K562 (cell line): Measurements from ENCODE around the gene EVI5L. TPM values are rescaled to one million over a fixed set of nuclear protein-coding genes. Genes with fewer than 3 reads are reported as not detected.

ENCODE experiments used
- CCNT2 ChIP-seq: IDR thresholded peaks from 2 replicates; pipeline ENCODE4 v1.6.1; 2011; ENCODE audit warnings: borderline replicate concordance, low read depth, mild to moderate bottlenecking, moderate library complexity, mixed read lengths, low read length; ENCODE audit not compliant: insufficient read length; ENCODE audit errors: extremely low read depth
- CLOCK ChIP-seq: fragments of 250-450 bp; sonication (Bioruptor Pico); IDR thresholded peaks from 2 replicates; pipeline ENCODE4 v1.4.0; 2020; ENCODE audit warnings: mild to moderate bottlenecking, moderate library complexity, borderline replicate concordance
- CTCFL ChIP-seq: IDR thresholded peaks from 2 replicates; pipeline ENCODE4 v1.6.1; 2011; ENCODE audit warnings: borderline replicate concordance, low read depth, mild to moderate bottlenecking, moderate library complexity, low read length; ENCODE audit not compliant: insufficient read depth, poor library complexity, severe bottlenecking
- DPF2 ChIP-seq: fragments of 450-650 bp; IDR thresholded peaks from 2 replicates; pipeline ENCODE4 v1.6.1; 2016
- FOS ChIP-seq: IDR thresholded peaks from 3 replicates; pipeline ENCODE4 v1.6.1; 2011; ENCODE audit not compliant: insufficient read length; ENCODE audit errors: extremely low read depth
- FOXK2 ChIP-seq, 2 experiments: fragments of 450-650 bp; IDR thresholded peaks in 1 of 2; conservative IDR thresholded peaks in 1 of 2; 2 replicates each; pipeline ENCODE4 v1.6.1; 2016; ENCODE audit warnings: low read depth in 2 of 2, mild to moderate bottlenecking in 1 of 2
- KLF10 ChIP-seq: fragments of 250-450 bp; sonication (Bioruptor Pico); IDR thresholded peaks from 2 replicates; pipeline ENCODE4 v1.6.1; 2021; ENCODE audit warnings: matching md5 sums
- MYC ChIP-seq, 2 experiments: fragments of 250-450 bp in 1 of 2; sonication (Bioruptor Pico) in 1 of 2; IDR thresholded peaks; 2 replicates each; pipeline versions ENCODE4 v1.5.1 to v1.6.1; 2012 to 2021; ENCODE audit warnings: low read depth in 2 of 2, borderline replicate concordance in 1 of 2, improper control_type of control experiment in 1 of 2, low read length in 1 of 2, mild to moderate bottlenecking in 1 of 2, moderate library complexity in 1 of 2
- NR4A1 ChIP-seq, 2 experiments: fragments of 250-450 bp in 1 of 2; fragments of 450-650 bp in 1 of 2; sonication (Bioruptor Pico) in 1 of 2; IDR thresholded peaks; 2 replicates each; pipeline versions ENCODE4 v1.4.0 to v1.6.1; 2016 to 2020; ENCODE audit warnings: mild to moderate bottlenecking in 2 of 2, missing compliant biosample characterization in 1 of 2, missing genetic modification characterization in 1 of 2, moderate library complexity in 1 of 2
- SRSF1 ChIP-seq: fragments of 200-400 bp; formaldehyde crosslinking; IDR thresholded peaks from 2 replicates; pipeline ENCODE4 v1.6.1; 2017; ENCODE audit warnings: mild to moderate bottlenecking, low read depth, low read length, moderate library complexity
- ZC3H4 ChIP-seq: sonication (generic); formaldehyde crosslinking; IDR thresholded peaks from 2 replicates; pipeline ENCODE4 v1.9.0; 2021; ENCODE audit warnings: missing genetic modification reagents, borderline replicate concordance
- ZNF324 ChIP-seq: fragments of 250-450 bp; sonication (Bioruptor Pico); IDR thresholded peaks from 2 replicates; pipeline ENCODE4 v1.4.0; 2020; ENCODE audit warnings: mild to moderate bottlenecking
- polyA plus RNA-seq, 8 experiments: library from polyadenylated mRNA; depleted of rRNA in 4 of 8; stranded (reverse) in 5 of 8; unstranded in 3 of 8; fragments of >200 nt; fragmentation: Nextera tagmentation in 2 of 8; fragmentation: Illumina TruSeq in 1 of 8; extraction: Ambion mirVana in 2 of 8; extraction: Trizol in 1 of 8; gene quantifications; 2 replicates each; pipeline versions ENCODE4 v1.2.1 to v1.2.3, GENCODE V29; 2011 to 2014; ENCODE audit warnings: inconsistent platforms in 1 of 8, missing spikeins in 1 of 8
- total RNA-seq, 7 experiments: library from RNA; depleted of rRNA in 6 of 7; stranded (reverse); fragments of >200 nt in 6 of 7; fragmentation: Illumina TruSeq in 2 of 7; extraction: Trizol in 2 of 7; gene quantifications; 2 replicates each; pipeline versions ENCODE4 v1.2.1 to v1.2.3, GENCODE V29; 2011 to 2021; ENCODE audit warnings: low replicate concordance in 1 of 7
- TF ChIP-seq, protein P1 (sequence below), 2 experiments: fragments of 450-650 bp in 1 of 2; sonication (generic) in 1 of 2; formaldehyde crosslinking in 1 of 2; IDR thresholded peaks in 1 of 2; conservative IDR thresholded peaks in 1 of 2; 2 replicates each; pipeline versions ENCODE4 v1.6.1 to v1.8.1; 2016 to 2023; ENCODE audit warnings: mild to moderate bottlenecking in 2 of 2, moderate library complexity in 2 of 2, inconsistent platforms in 1 of 2, missing genetic modification reagents in 1 of 2
- TF ChIP-seq, protein P2 (sequence below): sonication (generic); IDR thresholded peaks from 2 replicates; pipeline ENCODE4 v1.6.1; 2016
- TF ChIP-seq, protein P3 (sequence below): fragments of 450-650 bp; conservative IDR thresholded peaks from 2 replicates; pipeline ENCODE4 v1.6.1; 2016; ENCODE audit warnings: missing genetic modification characterization, low read depth, mild to moderate bottlenecking, control low read depth, missing compliant biosample characterization

The EVI5L gene
- total and polyA plus RNA-seq, 9 of the 15 experiments (the other 6 are each of a cell fraction or from before 2014, with no cell fraction given) = 0.69 to 1.8 (median 1.2) TPM; not detected in 2

GRCh38 chr19:7868671-7869452 is 38.8 kb downstream of the EVI5L start (continued):
- 0 out of 2 replicates have a peak, but pooled peaks have one; percentile 60 for TF ChIP-seq MYC (IDR thresholded peaks at IDR 0.05; ENCODE audit: low read depth, low read length)
- no peak for TF ChIP-seq MYC (CRISPR knock-in tag; IDR thresholded peaks at IDR 0.05; ENCODE audit: borderline replicate concordance, low read depth)
- TF ChIP-seq KLF10 (CRISPR knock-in tag) = no peak
- peak; percentile 60; the same call in 1 of the 2 replicates for TF ChIP-seq DPF2
- no peak for TF ChIP-seq SRSF1
- TF ChIP-seq ZNF324 (CRISPR knock-in tag) = no peak
- TF ChIP-seq CLOCK (CRISPR knock-in tag) = no peak
- peak; percentile 50 for TF ChIP-seq CTCFL
- TF ChIP-seq, protein P1, sequence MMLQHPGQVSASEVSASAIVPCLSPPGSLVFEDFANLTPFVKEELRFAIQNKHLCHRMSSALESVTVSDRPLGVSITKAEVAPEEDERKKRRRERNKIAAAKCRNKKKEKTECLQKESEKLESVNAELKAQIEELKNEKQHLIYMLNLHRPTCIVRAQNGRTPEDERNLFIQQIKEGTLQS (IDR thresholded peaks at IDR 0.05) = no peak
- TF ChIP-seq, protein P1 (CRISPR knock-in tag; conservative IDR thresholded peaks at IDR 0.05) = 0 out of 2 replicates have a peak, but pooled peaks have one; percentile 31
- TF ChIP-seq, protein P2, sequence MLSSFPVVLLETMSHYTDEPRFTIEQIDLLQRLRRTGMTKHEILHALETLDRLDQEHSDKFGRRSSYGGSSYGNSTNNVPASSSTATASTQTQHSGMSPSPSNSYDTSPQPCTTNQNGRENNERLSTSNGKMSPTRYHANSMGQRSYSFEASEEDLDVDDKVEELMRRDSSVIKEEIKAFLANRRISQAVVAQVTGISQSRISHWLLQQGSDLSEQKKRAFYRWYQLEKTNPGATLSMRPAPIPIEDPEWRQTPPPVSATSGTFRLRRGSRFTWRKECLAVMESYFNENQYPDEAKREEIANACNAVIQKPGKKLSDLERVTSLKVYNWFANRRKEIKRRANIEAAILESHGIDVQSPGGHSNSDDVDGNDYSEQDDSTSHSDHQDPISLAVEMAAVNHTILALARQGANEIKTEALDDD = 0 out of 2 replicates have a peak, but pooled peaks have one; percentile 47
- 0 out of 4 replicates have a peak, but pooled peaks have one; percentile 14 to 24 for TF ChIP-seq FOXK2 (conservative IDR thresholded peaks at IDR 0.05 in 1 of 2, IDR thresholded peaks at IDR 0.05 in 1 of 2; ENCODE audit: low read depth in 2 of 2)
- TF ChIP-seq, protein P3, sequence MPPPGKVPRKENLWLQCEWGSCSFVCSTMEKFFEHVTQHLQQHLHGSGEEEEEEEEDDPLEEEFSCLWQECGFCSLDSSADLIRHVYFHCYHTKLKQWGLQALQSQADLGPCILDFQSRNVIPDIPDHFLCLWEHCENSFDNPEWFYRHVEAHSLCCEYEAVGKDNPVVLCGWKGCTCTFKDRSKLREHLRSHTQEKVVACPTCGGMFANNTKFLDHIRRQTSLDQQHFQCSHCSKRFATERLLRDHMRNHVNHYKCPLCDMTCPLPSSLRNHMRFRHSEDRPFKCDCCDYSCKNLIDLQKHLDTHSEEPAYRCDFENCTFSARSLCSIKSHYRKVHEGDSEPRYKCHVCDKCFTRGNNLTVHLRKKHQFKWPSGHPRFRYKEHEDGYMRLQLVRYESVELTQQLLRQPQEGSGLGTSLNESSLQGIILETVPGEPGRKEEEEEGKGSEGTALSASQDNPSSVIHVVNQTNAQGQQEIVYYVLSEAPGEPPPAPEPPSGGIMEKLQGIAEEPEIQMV (tag) = no peak
- no peak for TF ChIP-seq FOS
- peak; percentile 73 for TF ChIP-seq CCNT2
- TF ChIP-seq ZC3H4 = peak; percentile 68; the same call in 1 of the 2 replicates
- no peak for TF ChIP-seq NR4A1 (CRISPR knock-in tag; IDR thresholded peaks at IDR 0.05)
- TF ChIP-seq NR4A1 (tag; IDR thresholded peaks at IDR 0.05) = 0 out of 2 replicates have a peak, but pooled peaks have one; percentile 63
